PC-3 (cell line): Measurements from ENCODE around the gene ARHGAP23. TPM values are rescaled to one million over a fixed set of nuclear protein-coding genes. Genes with fewer than 3 reads are reported as not detected.

Experiments
- ATAC-seq: fragments of 200-7000 bp; cut with Tn5 transposase; 2 replicates; pipeline ENCODE4 v1.9.1; 2020; ENCODE audit warnings: mild to moderate bottlenecking, moderate library complexity
- BruUV-seq: library from RNA; stranded (reverse); fragments of 400-500 nt; replicated peaks from 2 replicates; lab custom pipeline; 2021; lab: Mats Ljungman, UMichigan
- CTCF ChIA-PET: fragments of 300-600 bp; sonication (Branson Sonifier 250); formaldehyde crosslinking; loops from one replicate; lab custom pipeline; 2022; ENCODE audit warnings: antibody characterized with exemption; lab: Charles Lee
- POLR2A ChIA-PET: fragments of 300-600 bp; sonication (Branson Sonifier 250); formaldehyde crosslinking; loops from one replicate; lab custom pipeline; 2022; ENCODE audit warnings: antibody characterized with exemption; ENCODE audit not compliant: unreplicated experiment; lab: Charles Lee
- DNase-seq: peaks from one replicate; pipeline ENCODE4 v3.0.0-alpha.2; 2015
- H2AFZ ChIP-seq: fragments of 300-600 bp; sonication (generic); 2 replicates; pipeline ENCODE4 v1.6.0; 2016; ENCODE audit warnings: antibody characterized with exemption, low read length
- H3F3A ChIP-seq: fragments of 300-600 bp; sonication (generic); one replicate; pipeline ENCODE4 v1.6.0; 2017; ENCODE audit warnings: antibody characterized with exemption, low read length, control low read depth, mild to moderate bottlenecking; ENCODE audit not compliant: unreplicated experiment
- H3K27ac ChIP-seq: fragments of 300-600 bp; sonication (generic); 2 replicates; pipeline ENCODE4 v1.5.1; 2016; ENCODE audit warnings: mild to moderate bottlenecking, low read length
- H3K27me3 ChIP-seq: fragments of 300-600 bp; sonication (generic); 2 replicates; pipeline ENCODE4 v1.6.1; 2016; ENCODE audit warnings: low read length, mixed read lengths
- H3K36me3 ChIP-seq: fragments of 300-600 bp; sonication (generic); 2 replicates; pipeline ENCODE4 v1.6.1; 2016; ENCODE audit warnings: low read depth, mixed run types, low read length, mixed read lengths
- H3K4me1 ChIP-seq: fragments of 300-600 bp; sonication (generic); 2 replicates; pipeline ENCODE4 v1.5.1; 2016; ENCODE audit warnings: low read length; ENCODE audit not compliant: insufficient read depth
- H3K4me2 ChIP-seq: fragments of 300-600 bp; sonication (generic); 2 replicates; pipeline ENCODE4 v1.6.0; 2016; ENCODE audit warnings: low read length
- H3K4me3 ChIP-seq: fragments of 300-600 bp; sonication (generic); 2 replicates; pipeline ENCODE4 v1.5.1; 2016; ENCODE audit warnings: mild to moderate bottlenecking, low read length, mixed read lengths
- H3K79me2 ChIP-seq: fragments of 300-600 bp; sonication (generic); 2 replicates; pipeline ENCODE4 v1.6.1; 2017; ENCODE audit warnings: low read length, mixed read lengths
- H3K9ac ChIP-seq: fragments of 300-600 bp; sonication (generic); 2 replicates; pipeline ENCODE4 v1.6.0; 2016; ENCODE audit warnings: mild to moderate bottlenecking, low read length
- H3K9me2 ChIP-seq: fragments of 300-600 bp; sonication (generic); replicated peaks from 2 replicates; pipeline ENCODE4 v1.6.1; 2016; ENCODE audit warnings: mixed run types, low read length, mixed read lengths
- H3K9me3 ChIP-seq: fragments of 300-600 bp; sonication (generic); 2 replicates; pipeline ENCODE4 v1.6.1; 2016; ENCODE audit warnings: low read length, mixed read lengths
- H4K20me1 ChIP-seq: fragments of 300-600 bp; sonication (generic); 2 replicates; pipeline ENCODE4 v1.6.1; 2016; ENCODE audit warnings: low read length, mixed read lengths
- CTCF ChIP-seq: fragments of 300-600 bp; sonication (generic); conservative IDR thresholded peaks from 2 replicates; pipeline ENCODE4 v1.5.1; 2017; ENCODE audit warnings: antibody characterized with exemption, low read depth, mild to moderate bottlenecking, low read length
- EZH2 ChIP-seq: fragments of 300-600 bp; sonication (generic); IDR thresholded peaks from one replicate; pipeline ENCODE4 v1.6.1; 2017; ENCODE audit warnings: antibody characterized with exemption, mild to moderate bottlenecking, low read length; ENCODE audit not compliant: unreplicated experiment
- EZH2phosphoT487 ChIP-seq: fragments of 300-600 bp; sonication (generic); IDR thresholded peaks from 2 replicates; pipeline ENCODE4 v1.6.1; 2018; ENCODE audit warnings: mild to moderate bottlenecking, antibody characterized with exemption, low read length, borderline replicate concordance
- intact Hi-C: fragments of 100-400 bp; cut with micrococcal nuclease; formaldehyde crosslinking; loops from 2 replicates; pipeline ENCODE4 v1.9.0; 2023
- total RNA-seq: library from RNA; depleted of rRNA; stranded (reverse); fragments of >200 nt; gene quantifications from 2 replicates; pipeline ENCODE4 v1.2.3, GENCODE V29; 2014

Gene ARHGAP23
- total RNA-seq, 1 experiment from 2014 or later: 9.0 TPM

DNA sequence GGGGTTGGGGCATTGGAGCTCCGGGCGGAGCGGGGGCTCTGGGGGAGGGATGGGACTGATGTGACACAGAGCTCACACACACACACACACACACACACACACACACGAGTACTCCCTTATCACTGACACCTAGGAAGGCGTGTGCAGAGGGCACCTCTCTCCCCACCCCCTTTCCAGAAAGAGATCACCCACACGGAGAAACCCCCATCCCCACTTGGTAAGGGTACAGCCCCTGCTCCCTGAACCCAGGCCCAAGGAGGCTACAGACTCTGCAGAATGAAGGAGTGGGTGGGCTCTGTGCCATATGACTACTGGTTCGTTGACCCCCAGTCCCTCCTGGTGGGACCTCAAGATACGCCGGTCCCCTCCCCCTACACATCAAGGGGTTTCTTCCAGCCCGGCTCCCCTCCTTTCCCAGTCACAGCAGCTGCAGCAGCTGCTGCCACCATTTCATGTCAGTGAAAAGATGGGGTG, 8.7 kb upstream of the ARHGAP23 start:
- intact Hi-C loops: no loop called here
- no peak for ATAC-seq
- Histone ChIP-seq H3K4me3 (no peak overlapping the region), H3K79me2 (no peaks in the 10 kb centered on the region), H3K9me2 (no peaks in the 10 kb centered on the region), H4K20me1 (no peaks in the 10 kb centered on the region), H3K4me1 (0 out of 2 replicates have a peak, but pooled peaks cover 3% of the 10 kb centered on the region), H3K36me3 (no peaks in the 10 kb centered on the region), H2AFZ (no peak overlapping the region), H3K27ac (no peak overlapping the region), H3K4me2 (0 out of 2 replicates have a peak overlapping the region, but pooled peaks have one; percentile 26), H3K27me3 (peaks cover 11% of the 10 kb centered on the region), H3F3A (no peaks in the 10 kb centered on the region), H3K9ac (no peak overlapping the region), H3K9me3 (no peaks in the 10 kb centered on the region)
- TF ChIP-seq EZH2phosphoT487 (no peak), CTCF (no peak), EZH2 (no peak)
- DNase-seq: no peak
- ChIA-PET CTCF (interaction anchor here (0.6 kb wide), 2 partner anchors 91 to 138 kb away, joined by 3 read pairs; no protein-coding TSS in a partner anchor), POLR2A (no interaction called here)
- BruUV-seq: no TSS peak

DNA sequence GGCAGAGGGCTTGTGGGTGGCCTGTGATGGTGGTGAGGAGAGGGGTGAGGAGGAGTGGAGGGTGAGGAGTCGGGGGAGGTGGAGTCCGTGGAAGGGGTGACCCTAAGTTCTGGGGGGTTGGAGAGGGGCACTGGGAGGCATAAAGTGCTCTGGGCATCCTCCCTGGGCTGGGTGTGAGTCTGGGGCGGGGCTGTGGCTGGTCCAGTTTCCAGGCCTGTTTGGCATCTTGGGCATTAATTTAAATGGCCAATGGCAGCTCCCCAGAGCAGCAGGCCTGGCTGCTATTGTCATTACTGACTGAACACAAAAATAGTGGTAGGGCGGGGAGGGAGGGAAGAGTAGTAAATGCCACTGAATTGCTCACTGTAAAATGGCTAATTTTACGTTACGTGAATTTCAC, 7.7 kb upstream of the ARHGAP23 start:
- no peak overlapping the region for H3K4me2 ChIP-seq
- ATAC-seq (no peak), DNase-seq (no peak)
- BruUV-seq: no TSS peak
- ChIA-PET POLR2A (no interaction called here), CTCF (no interaction called here)
- no peak overlapping the region for H3K9ac ChIP-seq
- no peak overlapping the region for H2AFZ ChIP-seq
- no peaks in the 10 kb centered on the region for H3K9me3 ChIP-seq
- no peaks in the 10 kb centered on the region for H3K36me3 ChIP-seq
- no peaks in the 10 kb centered on the region for H3K79me2 ChIP-seq
- H3K27ac ChIP-seq: no peak overlapping the region
- intact Hi-C loops: loop anchor here (10.0 kb wide), 1 partner anchor 244 kb away; no protein-coding TSS in a partner anchor
- peaks cover 11% of the 10 kb centered on the region for H3K27me3 ChIP-seq
- no peak overlapping the region for H3K4me3 ChIP-seq
- no peaks in the 10 kb centered on the region for H3K4me1 ChIP-seq
- no peaks in the 10 kb centered on the region for H3K9me2 ChIP-seq
- H3F3A ChIP-seq: no peaks in the 10 kb centered on the region
- H4K20me1 ChIP-seq: no peaks in the 10 kb centered on the region
- no peak for TF ChIP-seq EZH2phosphoT487

- ChIA-PET CTCF (interaction anchor here (0.5 to 1.4 kb wide), 3 partner anchors 21 to 242 kb away, joined by 3 read pairs; no protein-coding TSS in a partner anchor), POLR2A (no interaction called here)
- no peak overlapping the region for H2AFZ ChIP-seq
- H3K9me2 ChIP-seq: no peaks in the 10 kb centered on the region
- H3K4me2 ChIP-seq: no peak overlapping the region
- no peaks in the 10 kb centered on the region for H4K20me1 ChIP-seq
- H3K27me3 ChIP-seq: peaks cover 11% of the 10 kb centered on the region
- no peak for TF ChIP-seq EZH2
- TF ChIP-seq EZH2phosphoT487: no peak
- no peak for TF ChIP-seq CTCF
- H3K4me1 ChIP-seq: no peaks in the 10 kb centered on the region
- H3F3A ChIP-seq: no peaks in the 10 kb centered on the region
- H3K27ac ChIP-seq: no peak overlapping the region
- DNase-seq (no peak), ATAC-seq (no peak)
- H3K36me3 ChIP-seq: no peaks in the 10 kb centered on the region
- intact Hi-C loops: loop anchor here (10.0 kb wide), 1 partner anchor 243 kb away; no protein-coding TSS in a partner anchor
- no peak overlapping the region for H3K4me3 ChIP-seq
- no peaks in the 10 kb centered on the region for H3K79me2 ChIP-seq
- H3K9ac ChIP-seq: no peak overlapping the region
- no peaks in the 10 kb centered on the region for H3K9me3 ChIP-seq
- no TSS peak for BruUV-seq
These were observed 7.0 kb upstream of the ARHGAP23 start for GRCh38 chr17:38421171-38421841.
